ENCODE measurements around the gene ADRM1.

ADRM1 gene

DNA sequence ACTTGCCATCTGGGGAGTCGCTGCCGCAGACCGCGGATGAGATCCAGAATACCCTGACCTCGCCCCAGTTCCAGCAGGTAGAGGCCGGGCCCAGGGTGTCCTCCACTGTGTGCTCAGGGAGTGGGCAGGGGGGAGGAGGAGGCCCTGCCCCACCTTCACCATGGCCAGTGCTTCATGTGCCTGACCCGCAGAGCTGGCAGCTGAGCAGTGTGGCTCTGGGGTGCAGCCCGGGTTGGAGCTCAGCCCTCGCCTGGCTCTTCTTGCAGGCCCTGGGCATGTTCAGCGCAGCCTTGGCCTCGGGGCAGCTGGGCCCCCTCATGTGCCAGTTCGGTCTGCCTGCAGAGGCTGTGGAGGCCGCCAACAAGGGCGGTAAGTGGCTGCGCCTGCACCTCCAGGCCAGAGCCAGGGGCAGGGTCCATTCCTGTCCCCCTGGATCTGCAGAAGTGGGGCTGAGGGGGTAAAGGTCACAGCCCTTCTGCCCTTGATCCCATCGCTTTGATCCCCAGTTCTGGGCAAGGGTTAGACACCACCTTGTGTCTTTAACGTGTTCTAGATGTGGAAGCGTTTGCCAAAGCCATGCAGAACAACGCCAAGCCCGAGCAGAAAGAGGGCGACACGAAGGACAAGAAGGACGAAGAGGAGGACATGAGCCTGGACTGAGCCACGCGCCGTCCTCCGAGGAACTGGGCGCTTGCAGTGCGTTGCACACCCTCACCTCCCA, 5.5 kb downstream of the ADRM1 start:
- Mint-ChIP-seq H3K4me3 (no peak overlapping the region), H3K9me3 (no peaks in the 10 kb centered on the region), H3K4me1 (peaks cover 22% of the 10 kb centered on the region), H3K36me3 (peaks cover 19% of the 10 kb centered on the region), H3K27me3 (no peaks in the 10 kb centered on the region), H3K27ac (no peak overlapping the region)
- DNase-seq: no peak
- CTCF ChIA-PET: no interaction called here

DNA sequence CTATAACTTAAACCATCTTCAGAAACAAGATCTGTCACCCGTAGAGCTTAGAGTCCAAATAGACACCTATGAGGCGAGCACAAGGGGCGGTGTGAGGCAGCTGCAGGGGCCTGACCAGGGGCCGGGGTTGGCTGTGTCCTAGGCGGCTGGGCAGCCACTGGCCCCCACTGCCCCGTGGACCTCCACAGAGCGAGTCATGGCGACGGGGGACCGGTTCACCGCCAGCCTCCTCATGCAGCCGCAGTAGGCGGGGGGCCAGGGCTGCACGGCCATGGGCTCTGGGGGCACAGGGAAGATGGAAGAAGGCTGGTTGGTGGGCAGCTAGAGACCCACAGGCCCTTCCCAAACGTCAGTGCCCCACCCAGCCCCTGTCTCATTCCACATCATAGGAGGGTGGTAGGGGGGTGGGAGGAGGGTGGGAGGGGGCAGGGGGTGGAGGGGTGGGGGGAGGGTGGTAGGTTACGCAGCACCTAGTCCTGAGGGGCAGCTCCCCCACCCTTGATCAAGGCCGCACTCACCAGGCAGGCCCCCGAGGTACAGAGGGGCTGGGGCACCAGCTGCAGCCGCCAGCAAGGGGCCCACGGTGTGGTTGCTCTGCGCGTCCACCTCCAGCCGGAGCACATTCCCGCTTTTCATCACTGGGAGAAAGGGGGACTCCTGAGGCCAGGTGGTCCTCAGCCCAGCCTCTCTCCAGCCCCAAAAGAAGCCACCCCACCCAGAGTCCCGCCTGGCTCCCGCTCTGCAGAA, 6.6 kb downstream of the ADRM1 start:
- peaks cover 11% of the 10 kb centered on the region for H3K36me3 Mint-ChIP-seq
- CTCF ChIA-PET: no interaction called here
- H3K9me3 Mint-ChIP-seq: no peaks in the 10 kb centered on the region
- H3K4me1 Mint-ChIP-seq: peaks cover 16% of the 10 kb centered on the region
- no peak for DNase-seq
- no peak overlapping the region for H3K4me3 Mint-ChIP-seq
- no peaks in the 10 kb centered on the region for H3K27me3 Mint-ChIP-seq
- no peak overlapping the region for H3K27ac Mint-ChIP-seq

DNA sequence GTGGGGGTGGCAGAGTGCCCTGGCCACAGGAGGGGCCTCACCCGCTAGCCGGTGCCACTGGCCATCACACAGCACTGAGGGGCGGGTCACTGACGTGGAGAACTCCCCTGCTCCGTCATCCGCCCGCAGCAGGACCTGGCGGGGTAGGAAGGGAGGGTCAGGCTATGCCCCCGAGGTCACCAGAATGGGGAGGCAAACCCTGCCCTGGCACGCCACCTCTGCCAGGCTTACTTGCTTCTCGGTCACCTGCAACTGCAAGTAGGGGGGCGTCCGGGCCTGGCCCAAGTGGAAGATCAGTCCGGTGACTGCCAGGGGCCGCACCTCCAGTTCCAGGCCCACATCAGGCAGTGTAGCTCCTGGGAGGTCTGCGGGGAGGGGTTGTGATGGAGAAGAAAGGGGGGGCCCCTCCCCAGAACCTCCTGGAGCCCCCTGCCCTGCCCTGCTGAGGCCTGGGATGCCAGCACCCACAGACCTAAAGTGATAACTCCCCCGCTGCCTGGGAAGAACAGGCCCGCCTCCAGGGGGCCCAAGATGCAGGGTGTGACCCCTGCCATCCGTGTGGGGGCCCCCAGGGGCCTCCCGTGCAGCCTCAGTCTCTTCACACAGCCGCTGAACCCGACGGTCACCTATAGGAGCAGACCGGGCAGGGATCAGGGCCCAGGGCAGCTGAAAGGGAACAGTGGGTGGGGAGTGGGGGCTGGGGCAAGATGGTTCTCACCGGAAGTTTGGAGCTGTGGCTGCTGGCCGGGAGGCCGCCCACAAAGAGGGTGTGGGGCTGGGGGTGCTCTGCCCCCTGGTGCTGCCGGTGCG, 7.4 kb downstream of the ADRM1 start:
- CTCF ChIA-PET: no interaction called here
- Mint-ChIP-seq H3K4me1 (peaks cover 9% of the 10 kb centered on the region), H3K9me3 (no peaks in the 10 kb centered on the region), H3K27me3 (no peaks in the 10 kb centered on the region), H3K4me3 (no peak overlapping the region), H3K36me3 (peaks cover 10% of the 10 kb centered on the region), H3K27ac (no peak overlapping the region)
- DNase-seq: no peak

DNA sequence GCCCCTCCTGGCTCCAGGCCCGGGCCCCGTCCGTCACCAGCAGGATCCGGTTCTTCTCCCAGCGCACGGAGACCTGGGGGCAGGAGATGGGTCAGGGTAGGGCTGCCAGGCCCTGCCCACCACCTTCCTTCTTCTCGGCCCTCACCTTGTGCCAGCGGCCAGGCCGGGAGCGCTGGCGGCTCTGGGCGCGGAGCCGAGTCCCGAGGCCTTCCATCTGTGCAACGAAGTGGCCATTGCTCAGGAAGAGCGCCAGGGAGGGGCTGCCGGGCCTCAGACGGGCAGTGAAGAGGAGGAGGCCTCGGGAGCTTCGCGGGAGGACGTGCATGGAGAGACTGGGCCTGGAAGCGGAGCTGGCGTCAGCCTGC, 7.9 kb downstream of the ADRM1 start:
- DNase-seq: no peak
- CTCF ChIA-PET: no interaction called here
- Mint-ChIP-seq H3K4me1 (peaks cover 3% of the 10 kb centered on the region), H3K27me3 (no peaks in the 10 kb centered on the region), H3K9me3 (no peaks in the 10 kb centered on the region), H3K27ac (no peak overlapping the region), H3K36me3 (peaks cover 6% of the 10 kb centered on the region), H3K4me3 (no peak overlapping the region)

DNA sequence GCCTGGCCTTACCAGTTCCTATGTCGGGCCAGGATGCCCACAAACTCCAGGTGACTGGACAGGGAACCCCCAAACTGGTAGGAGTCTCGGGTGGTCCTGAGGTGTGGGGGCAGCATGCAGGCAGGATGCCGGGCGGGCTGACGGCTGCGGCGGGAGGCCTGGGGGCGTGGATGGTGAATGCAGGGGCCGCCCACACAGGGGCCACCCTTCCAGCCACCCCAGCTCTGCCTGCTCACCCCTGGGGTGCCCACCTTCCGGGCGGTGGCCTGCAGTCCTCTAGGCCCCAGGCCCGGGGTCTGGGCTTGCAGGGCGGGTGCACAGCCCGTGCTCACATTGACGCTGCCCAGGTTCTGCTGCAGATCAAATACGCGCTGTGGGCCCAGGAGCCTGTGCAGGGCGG, 8.4 kb downstream of the ADRM1 start:
- H3K4me3 Mint-ChIP-seq: no peak overlapping the region
- H3K27ac Mint-ChIP-seq: no peak overlapping the region
- CTCF ChIA-PET: no interaction called here
- no peaks in the 10 kb centered on the region for H3K27me3 Mint-ChIP-seq
- DNase-seq: no peak
- H3K4me1 Mint-ChIP-seq: peaks cover under 1% of the 10 kb centered on the region
- H3K9me3 Mint-ChIP-seq: no peaks in the 10 kb centered on the region
- H3K36me3 Mint-ChIP-seq: peaks cover 5% of the 10 kb centered on the region

DNA sequence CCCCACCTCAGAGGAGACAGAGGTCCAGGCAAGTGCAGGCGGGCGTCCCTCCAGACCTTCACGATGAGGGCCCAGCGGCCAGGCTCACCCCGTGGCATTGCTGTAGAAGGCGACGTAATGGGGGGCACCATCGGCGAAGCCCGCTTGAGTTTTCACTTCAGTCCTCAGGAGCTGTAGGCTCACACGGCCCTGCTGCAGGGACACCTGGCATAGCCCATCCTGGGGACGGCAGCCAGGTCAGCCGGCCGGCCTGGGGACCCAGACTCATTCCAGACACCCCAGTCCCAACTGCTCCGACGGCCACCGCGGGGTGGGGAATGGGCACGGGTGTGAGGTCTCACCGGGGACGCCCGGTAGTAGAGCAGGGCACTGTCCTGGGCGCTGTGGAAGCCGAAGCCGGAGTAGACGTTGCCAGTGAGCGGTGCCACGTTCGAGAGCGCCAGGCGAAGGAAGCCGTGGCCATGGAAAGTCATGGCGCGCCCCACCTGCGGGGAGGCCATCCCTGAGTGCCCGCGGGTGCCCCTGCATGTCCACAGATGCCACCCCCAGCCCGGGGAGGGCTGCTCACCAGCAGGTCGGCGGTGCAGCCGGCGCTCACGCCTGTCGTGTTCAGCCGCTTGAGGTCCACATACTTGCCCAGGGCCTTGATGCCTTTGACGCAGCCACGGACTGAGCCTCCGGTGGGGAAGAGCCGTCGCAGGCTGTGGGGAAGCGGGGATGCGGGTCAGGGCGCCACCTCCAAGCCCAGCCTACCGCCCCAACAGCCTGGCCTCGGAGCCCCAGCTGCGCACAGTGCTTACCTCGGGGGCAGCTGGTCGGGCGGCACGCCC, 9.2 kb downstream of the ADRM1 start:
- H3K9me3 Mint-ChIP-seq: no peaks in the 10 kb centered on the region
- peaks cover 4% of the 10 kb centered on the region for H3K36me3 Mint-ChIP-seq
- no peak overlapping the region for H3K4me3 Mint-ChIP-seq
- no peak for DNase-seq
- H3K27me3 Mint-ChIP-seq: no peaks in the 10 kb centered on the region
- no peak overlapping the region for H3K27ac Mint-ChIP-seq
- H3K4me1 Mint-ChIP-seq: no peaks in the 10 kb centered on the region
- CTCF ChIA-PET: no interaction called here

DNA sequence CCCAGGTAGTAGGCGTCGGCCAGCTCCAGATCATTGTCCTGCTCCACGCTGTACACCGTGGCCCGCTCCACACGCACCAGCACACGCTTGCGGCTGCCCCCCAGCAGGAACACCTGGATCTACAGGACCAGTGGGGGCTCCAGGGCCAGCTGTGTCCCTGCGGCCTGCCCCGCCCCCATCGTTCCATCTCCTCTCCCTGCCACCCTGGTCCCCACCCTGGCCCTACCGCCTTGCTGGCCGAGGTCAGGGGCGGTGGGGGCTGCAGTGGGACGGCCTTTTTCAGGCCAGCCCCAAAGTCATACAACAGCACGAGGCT, 9.8 kb downstream of the ADRM1 start:
- CTCF ChIA-PET: no interaction called here
- Mint-ChIP-seq H3K4me3 (no peak overlapping the region), H3K4me1 (no peaks in the 10 kb centered on the region), H3K9me3 (no peaks in the 10 kb centered on the region), H3K36me3 (peaks cover 4% of the 10 kb centered on the region), H3K27me3 (no peaks in the 10 kb centered on the region), H3K27ac (no peak overlapping the region)
- DNase-seq: no peak

DNA sequence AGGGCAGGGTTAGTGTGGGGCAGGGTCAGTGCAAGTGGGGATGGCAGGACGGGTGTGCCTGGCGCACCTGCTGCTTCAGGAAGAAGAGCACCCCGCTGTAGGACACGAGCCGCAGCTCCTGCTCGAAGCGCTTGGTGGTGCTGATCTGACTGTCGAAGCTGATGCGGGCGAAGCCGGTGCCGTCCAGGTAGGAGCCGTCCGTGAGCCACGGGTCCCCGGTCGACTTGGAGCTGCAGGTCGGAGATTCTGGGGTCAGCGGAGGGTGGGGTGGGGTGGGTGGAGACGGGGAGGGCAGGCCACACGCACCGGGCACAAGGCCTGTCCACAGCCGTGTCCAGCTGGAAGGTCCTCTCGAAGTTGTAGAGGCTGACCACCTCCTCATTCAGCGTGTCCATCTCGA, 10.2 kb downstream of the ADRM1 start:
- Mint-ChIP-seq H3K27ac (no peak overlapping the region), H3K4me1 (no peaks in the 10 kb centered on the region), H3K27me3 (no peaks in the 10 kb centered on the region), H3K36me3 (peaks cover 4% of the 10 kb centered on the region), H3K4me3 (no peak overlapping the region), H3K9me3 (no peaks in the 10 kb centered on the region)
- CTCF ChIA-PET: no interaction called here
- DNase-seq: no peak

DNA sequence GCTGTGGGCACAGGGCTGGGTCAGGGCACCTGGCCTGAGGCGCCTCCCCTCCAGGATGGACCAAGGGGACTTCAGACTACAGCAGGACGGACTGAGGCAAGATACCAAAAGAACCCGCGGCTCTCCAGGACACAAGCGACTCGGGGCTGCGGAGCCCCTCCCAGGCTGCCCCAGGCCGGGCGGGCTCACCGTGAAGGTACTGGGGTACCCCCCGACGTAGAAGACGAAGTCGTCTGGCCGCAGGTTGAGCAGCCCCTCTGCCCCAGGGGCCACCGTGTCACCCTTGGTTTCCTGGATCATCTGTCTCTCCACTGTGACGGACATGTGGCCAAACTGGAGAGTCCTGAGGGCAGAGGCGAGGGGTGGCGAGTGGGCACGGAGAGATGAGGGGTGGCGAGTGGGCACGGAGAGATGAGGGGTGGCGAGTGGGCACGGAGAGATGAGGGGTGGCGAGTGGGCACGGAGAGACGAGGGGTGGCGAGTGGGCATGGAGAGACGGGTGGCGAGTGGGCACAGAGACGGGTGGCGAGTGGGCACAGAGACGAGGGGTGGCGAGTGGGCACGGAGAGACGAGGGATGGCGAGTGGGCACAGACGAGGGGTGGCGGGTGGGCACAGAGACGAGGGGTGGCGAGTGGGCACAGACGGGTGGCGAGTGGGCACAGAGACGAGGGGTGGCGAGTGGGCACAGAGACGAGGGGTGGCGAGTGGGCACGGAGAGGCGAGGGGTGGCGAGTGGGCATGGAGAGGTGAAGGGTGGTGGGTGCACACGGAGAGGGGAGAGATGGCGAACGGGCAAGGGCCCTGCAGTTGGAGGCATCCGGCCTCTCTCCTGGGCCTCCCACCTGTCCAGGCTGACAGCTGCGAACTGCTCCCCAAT, 10.9 kb downstream of the ADRM1 start:
- CTCF ChIA-PET: no interaction called here
- no peaks in the 10 kb centered on the region for H3K27me3 Mint-ChIP-seq
- DNase-seq: no peak
- H3K27ac Mint-ChIP-seq: no peak overlapping the region
- no peaks in the 10 kb centered on the region for H3K4me1 Mint-ChIP-seq
- peaks cover 4% of the 10 kb centered on the region for H3K36me3 Mint-ChIP-seq
- no peaks in the 10 kb centered on the region for H3K9me3 Mint-ChIP-seq
- no peak overlapping the region for H3K4me3 Mint-ChIP-seq

DNA sequence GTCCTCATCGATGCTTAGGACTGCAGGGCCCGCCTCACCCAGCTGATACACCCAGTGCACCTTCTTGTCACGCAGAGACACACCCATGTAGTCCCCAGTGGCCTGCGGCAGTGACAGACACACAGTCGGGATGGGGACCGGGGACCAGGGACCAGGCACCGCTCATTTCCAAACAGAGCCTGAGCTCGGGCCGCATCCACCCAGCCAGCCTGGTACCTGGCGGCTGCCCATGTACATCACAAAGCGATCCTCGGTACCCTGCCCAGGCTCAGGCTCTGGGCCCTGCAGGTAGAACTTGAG, 11.5 kb downstream of the ADRM1 start:
- no peak overlapping the region for H3K27ac Mint-ChIP-seq
- H3K9me3 Mint-ChIP-seq: peaks cover 2% of the 10 kb centered on the region
- H3K27me3 Mint-ChIP-seq: no peaks in the 10 kb centered on the region
- H3K36me3 Mint-ChIP-seq: no peaks in the 10 kb centered on the region
- H3K4me1 Mint-ChIP-seq: no peaks in the 10 kb centered on the region
- DNase-seq: no peak
- no peak overlapping the region for H3K4me3 Mint-ChIP-seq
- CTCF ChIA-PET: no interaction called here

DNA sequence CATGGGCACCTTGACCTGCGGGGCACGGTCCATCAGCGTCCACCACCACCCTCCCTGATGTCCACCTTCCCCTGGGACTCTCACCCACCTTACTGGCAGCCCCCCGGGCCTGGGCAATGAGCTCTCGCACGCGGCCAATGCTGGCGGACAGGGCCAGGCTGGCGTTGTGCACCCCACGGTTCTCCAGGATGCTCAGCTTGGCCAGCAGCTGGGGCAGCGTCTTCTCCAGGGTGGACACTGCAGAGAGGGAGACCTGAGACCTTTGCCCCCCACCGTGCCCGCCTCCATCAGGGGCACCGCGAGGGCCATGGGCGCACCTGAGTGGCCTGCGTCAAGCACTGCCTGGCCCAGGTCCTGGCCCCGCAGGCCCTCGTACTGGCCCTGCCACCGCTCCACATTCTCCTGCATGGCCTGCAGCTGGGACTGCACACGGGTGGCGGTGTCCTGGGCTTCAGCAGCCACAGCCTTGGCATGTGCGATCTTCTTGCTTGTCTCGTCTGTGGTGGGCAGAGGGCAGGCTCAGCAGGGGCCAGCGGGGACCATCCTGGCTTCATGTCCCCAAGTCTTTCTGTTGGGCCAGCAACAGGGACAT, 12.0 kb downstream of the ADRM1 start:
- H3K36me3 Mint-ChIP-seq: no peaks in the 10 kb centered on the region
- H3K4me3 Mint-ChIP-seq: no peak overlapping the region
- H3K4me1 Mint-ChIP-seq: no peaks in the 10 kb centered on the region

DNA sequence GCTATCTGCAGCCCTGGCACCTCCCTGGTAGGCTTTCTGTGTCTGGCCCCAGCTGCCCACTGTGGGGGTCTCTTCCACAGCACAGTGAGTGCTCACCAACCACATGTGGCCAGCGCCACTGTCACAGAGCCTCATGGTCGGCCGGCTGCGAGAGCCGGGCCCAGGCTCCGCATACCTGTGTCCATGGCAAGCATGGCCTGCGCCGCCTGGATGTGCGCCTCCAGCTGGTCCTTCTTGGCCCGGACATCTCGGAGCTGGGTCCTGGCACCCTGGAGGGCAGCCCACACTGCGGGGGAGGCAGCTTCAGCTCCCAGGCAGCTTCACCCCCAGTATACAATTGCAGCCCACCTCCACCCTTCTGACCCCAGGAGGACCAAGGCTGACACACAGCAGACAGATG, 13.0 kb downstream of the ADRM1 start:
- H3K27ac Mint-ChIP-seq: no peak overlapping the region
- CTCF ChIA-PET: no interaction called here
- H3K4me1 Mint-ChIP-seq: no peaks in the 10 kb centered on the region
- H3K9me3 Mint-ChIP-seq: peaks cover 2% of the 10 kb centered on the region
- no peaks in the 10 kb centered on the region for H3K27me3 Mint-ChIP-seq
- DNase-seq: no peak
- H3K4me3 Mint-ChIP-seq: no peak overlapping the region
- no peaks in the 10 kb centered on the region for H3K36me3 Mint-ChIP-seq

More for the DNA sequence above, 12.0 kb downstream of the ADRM1 start:
- Mint-ChIP-seq H3K27me3 (no peaks in the 10 kb centered on the region), H3K27ac (no peak overlapping the region), H3K9me3 (peaks cover 2% of the 10 kb centered on the region)
- CTCF ChIA-PET: no interaction called here
- DNase-seq: no peak

DNA sequence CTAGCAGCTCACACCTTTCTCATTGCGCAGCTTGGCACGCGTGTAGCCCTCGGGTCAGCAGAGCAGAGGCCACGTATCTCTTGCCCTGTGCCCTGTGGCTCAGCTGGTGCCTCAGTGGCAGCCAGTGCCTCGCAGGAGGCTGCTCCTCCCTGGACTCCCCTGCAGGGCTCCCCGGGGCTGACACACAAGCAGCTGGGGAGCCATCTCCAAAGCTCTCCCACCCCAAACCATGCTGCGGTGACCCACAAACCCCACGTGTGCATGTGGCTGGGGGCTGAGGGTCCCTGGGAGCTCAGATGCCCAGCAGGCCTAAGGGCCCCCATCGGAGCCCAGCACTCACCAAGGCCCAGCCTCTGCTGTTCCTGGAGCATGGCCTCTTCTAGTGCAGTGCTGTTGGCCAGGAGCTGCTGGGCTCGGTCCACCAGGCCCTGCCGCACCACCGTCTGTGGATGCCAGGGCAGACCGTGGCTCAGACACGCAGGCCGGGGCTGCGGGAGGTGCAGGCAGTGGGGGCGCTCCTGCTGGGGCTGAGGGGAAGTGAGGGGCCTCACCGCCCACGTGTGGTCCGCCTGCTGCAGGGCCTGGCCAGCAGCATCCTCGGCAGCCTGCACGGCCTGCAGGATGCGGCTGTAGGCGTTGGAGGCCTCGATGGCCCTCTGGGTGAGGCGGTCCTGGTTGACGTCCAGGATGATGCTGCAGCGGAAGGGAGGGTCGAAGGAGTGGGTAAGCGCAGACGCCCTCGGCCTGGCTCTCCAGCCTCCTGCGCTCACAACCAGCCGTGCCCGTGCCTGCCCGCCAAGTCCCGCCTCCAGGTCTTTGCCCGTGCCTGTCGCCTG, 13.8 kb downstream of the ADRM1 start:
- CTCF ChIA-PET: interaction anchor here (0.8 kb wide), 1 partner anchor 13 kb away, joined by 3 read pairs; no protein-coding TSS in a partner anchor
- peaks cover 2% of the 10 kb centered on the region for H3K9me3 Mint-ChIP-seq
- no peak for DNase-seq
- no peaks in the 10 kb centered on the region for H3K4me1 Mint-ChIP-seq
- no peaks in the 10 kb centered on the region for H3K27me3 Mint-ChIP-seq
- no peaks in the 10 kb centered on the region for H3K36me3 Mint-ChIP-seq
- no peak overlapping the region for H3K27ac Mint-ChIP-seq
- H3K4me3 Mint-ChIP-seq: no peak overlapping the region

All from activated naive CD4-positive, alpha-beta T cell treated with anti-CD3 and anti-CD28 coated beads, Interleukin-2, amount 10 ng/mL, durations not matched to agents 7 days and 5 days (primary cell).